Ishikawa (cell line): ENCODE data around the gene CHMP6.

Source experiments
- NFIC ChIP-seq: IDR thresholded peaks from 2 replicates; pipeline ENCODE4 v1.6.1; 2012
- TAF1 ChIP-seq: IDR thresholded peaks from 2 replicates; pipeline ENCODE4 v1.6.1; 2012; ENCODE audit warnings: low read depth, mild to moderate bottlenecking

GRCh38 chr17:81044764-81045589 lies 53.3 kb downstream of the CHMP6 start:
- TF ChIP-seq NFIC (peak; percentile 84), TAF1 (no peak)
